Panc1 (cell line): Measurements from ENCODE around the gene UGT1A6. TPM values are rescaled to one million over a fixed set of nuclear protein-coding genes. Genes with fewer than 3 reads are reported as not detected.
"Not testable (repeated sequence)": the region's sequence is repeated elsewhere in the genome, so short reads cannot be mapped to it uniquely, and the experiment has no call there.

Experiments
- ATAC-seq: fragments of 200-7000 bp; cut with Tn5 transposase; 2 replicates; pipeline ENCODE4 v1.9.1; 2020; ENCODE audit warnings: mild to moderate bottlenecking, moderate library complexity
- Bru-seq: library from RNA; stranded (reverse); fragments of 400-500 nt; gene quantifications from one replicate; lab custom pipeline; 2021; lab: Mats Ljungman, UMichigan
- BruChase-seq, 2 experiments: library from RNA; stranded (reverse); fragments of 400-500 nt; gene quantifications; one replicate each; lab custom pipeline; 2021; lab: Mats Ljungman, UMichigan
- BruUV-seq: library from RNA; stranded (reverse); fragments of 400-500 nt; replicated peaks from 2 replicates; lab custom pipeline; 2021; lab: Mats Ljungman, UMichigan
- CTCF ChIA-PET: fragments of 300-600 bp; sonication (Branson Sonifier 250); formaldehyde crosslinking; loops from one replicate; lab custom pipeline; 2022; ENCODE audit warnings: antibody characterized with exemption; lab: Charles Lee
- POLR2A ChIA-PET: fragments of 300-600 bp; sonication (Branson Sonifier 250); formaldehyde crosslinking; loops from one replicate; lab custom pipeline; 2022; ENCODE audit warnings: antibody characterized with exemption; lab: Charles Lee
- DNase-seq: peaks from one replicate; pipeline ENCODE4 v3.0.0-alpha.2; 2010; ENCODE audit warnings: low read depth, low spot score
- H3K27ac ChIP-seq: 2 replicates; pipeline ENCODE4 v1.5.1; 2011; ENCODE audit warnings: mild to moderate bottlenecking, low read length, inconsistent platforms
- H3K27me3 ChIP-seq: fragments of 200-500 bp; sonication (Bioruptor generic); 2 replicates; pipeline ENCODE4 v1.6.0; 2014; ENCODE audit warnings: low read length, inconsistent platforms; ENCODE audit not compliant: control insufficient read depth, insufficient read depth
- H3K36me3 ChIP-seq: fragments of 200-500 bp; sonication (Bioruptor generic); 2 replicates; pipeline ENCODE4 v1.5.1; 2014; ENCODE audit warnings: inconsistent platforms, mild to moderate bottlenecking, low read length, moderate library complexity; ENCODE audit not compliant: control insufficient read depth, insufficient read depth
- H3K4me1 ChIP-seq: 2 replicates; pipeline ENCODE4 v1.5.1; 2011; ENCODE audit warnings: inconsistent platforms, mild to moderate bottlenecking, low read length, moderate library complexity; ENCODE audit not compliant: control insufficient read depth, insufficient read depth
- H3K4me3 ChIP-seq, 2 experiments: 2 replicates each; pipeline ENCODE4 v1.5.1; 2011 to 2012; ENCODE audit warnings: low read depth in 2 of 2, low read length in 2 of 2, mild to moderate bottlenecking in 2 of 2, inconsistent platforms in 1 of 2, moderate library complexity in 1 of 2
- H3K9me3 ChIP-seq: fragments of 200-500 bp; sonication (Bioruptor generic); 2 replicates; pipeline ENCODE4 v1.5.1; 2014; ENCODE audit warnings: low read depth, mild to moderate bottlenecking, inconsistent platforms, low read length, moderate library complexity; ENCODE audit not compliant: control insufficient read depth, insufficient read depth
- CTCF ChIP-seq: fragments of 450-650 bp; IDR thresholded peaks from 2 replicates; pipeline ENCODE4 v1.5.1; 2017; ENCODE audit warnings: mild to moderate bottlenecking
- POLR2AphosphoS5 ChIP-seq: IDR thresholded peaks from 2 replicates; pipeline ENCODE4 v1.6.1; 2012; ENCODE audit warnings: mild to moderate bottlenecking, low read depth, low read length, moderate library complexity
- REST ChIP-seq, 2 experiments: IDR thresholded peaks; 2 replicates each; pipeline ENCODE4 v1.6.1; 2011 to 2012; ENCODE audit warnings: low read depth in 2 of 2, control low read depth in 1 of 2, low read length in 1 of 2, mild to moderate bottlenecking in 1 of 2, moderate library complexity in 1 of 2; ENCODE audit not compliant: insufficient read depth in 1 of 2
- SIN3A ChIP-seq: IDR thresholded peaks from 2 replicates; pipeline ENCODE4 v1.6.1; 2012; ENCODE audit warnings: low read depth, mild to moderate bottlenecking, low read length, moderate library complexity, borderline replicate concordance; ENCODE audit not compliant: insufficient read depth
- TCF7L2 ChIP-seq: IDR thresholded peaks from 2 replicates; pipeline ENCODE4 v1.6.1; 2011; ENCODE audit warnings: mild to moderate bottlenecking, low read depth, low read length, inconsistent platforms
- in situ Hi-C: cut with HindIII; loops from 2 replicates; pipeline ENCODE4 v1.10.0; 2016; ENCODE audit warnings: low sequenced_read_pairs, low pct_unique_long_range_greater_than_20kb
- intact Hi-C: fragments of 100-400 bp; cut with micrococcal nuclease; formaldehyde crosslinking; loops from one replicate; pipeline ENCODE4 v1.10.0; 2022; ENCODE audit not compliant: unreplicated experiment
- long read RNA-seq: library from polyadenylated mRNA; unstranded; transcript quantifications from one replicate; pipeline ENCODE4 v2.0.0, GENCODE V29; 2021; ENCODE audit not compliant: unreplicated experiment
- polyA plus RNA-seq: library from polyadenylated mRNA; unstranded; fragments of >200 nt; gene quantifications from one replicate; pipeline ENCODE4 v1.2.1, GENCODE V29; 2012; ENCODE audit warnings: missing spikeins; ENCODE audit not compliant: insufficient read length
- total RNA-seq: library from RNA; stranded (reverse); gene quantifications from one replicate; pipeline ENCODE4 v1.2.1, GENCODE V29; 2021; ENCODE audit not compliant: unreplicated experiment

UGT1A6 gene
- total RNA-seq (not detected), Bru-seq, nascent RNA (not detected), BruChase-seq, experiment 1, labeled RNA remaining after a 2-hour chase (not detected), BruChase-seq, experiment 2, labeled RNA remaining after a 6-hour chase (not detected)
- polyA plus RNA-seq = not detected
- long read RNA-seq = 0 reads

DNA sequence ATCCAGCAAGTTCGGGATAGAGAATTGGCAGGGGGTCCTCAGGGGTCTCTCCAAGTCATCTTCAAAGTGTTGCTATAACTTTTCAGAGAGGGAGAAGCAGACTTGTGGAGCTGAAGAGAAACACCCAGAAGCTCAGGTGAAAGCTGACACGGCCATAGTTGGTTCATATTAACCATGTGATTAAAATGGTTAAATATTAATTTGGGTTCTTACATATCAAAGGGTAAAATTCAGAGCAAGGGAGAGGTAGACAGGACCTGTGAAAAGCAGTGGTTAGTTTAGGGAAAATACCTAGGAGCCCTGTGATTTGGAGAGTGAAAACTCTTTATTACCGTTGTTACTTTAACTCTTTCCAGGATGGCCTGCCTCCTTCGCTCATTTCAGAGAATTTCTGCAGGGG is at the start of gene UGT1A6:
Gene UGT1A6, plus strand, starts transcription at position 243 of the 400 bp plus-strand sequence. Its CDS starts 115 bp downstream, at position 358.
- BruUV-seq = no TSS peak
- in situ Hi-C loops = no loop called here
- no peaks in the 10 kb centered on the region for H3K27me3 ChIP-seq
- H3K27ac ChIP-seq = no peak within 1 kb of the TSS
- no peaks in the 10 kb centered on the region for H3K9me3 ChIP-seq
- peaks cover 8% of the 10 kb centered on the region for H3K4me1 ChIP-seq
- H3K4me3 ChIP-seq = no peak within 1 kb of the TSS
- ATAC-seq = no peak
- DNase-seq = no peak
- no peaks in the 10 kb centered on the region for H3K36me3 ChIP-seq
- TF ChIP-seq POLR2AphosphoS5 (no peak), REST (IDR thresholded peaks at IDR 0.05; ENCODE audit: insufficient read depth in 1 of 2, low read depth in 2 of 2, low read length in 1 of 2) (no peak), TCF7L2 (no peak), CTCF (no peak), SIN3A (no peak)
- CTCF ChIA-PET = interaction anchor here (0.5 kb wide), 1 partner anchor 140 kb away, joined by 3 read pairs; no protein-coding TSS in a partner anchor
- POLR2A ChIA-PET = no interaction called here
- intact Hi-C loops = no loop called here

DNA sequence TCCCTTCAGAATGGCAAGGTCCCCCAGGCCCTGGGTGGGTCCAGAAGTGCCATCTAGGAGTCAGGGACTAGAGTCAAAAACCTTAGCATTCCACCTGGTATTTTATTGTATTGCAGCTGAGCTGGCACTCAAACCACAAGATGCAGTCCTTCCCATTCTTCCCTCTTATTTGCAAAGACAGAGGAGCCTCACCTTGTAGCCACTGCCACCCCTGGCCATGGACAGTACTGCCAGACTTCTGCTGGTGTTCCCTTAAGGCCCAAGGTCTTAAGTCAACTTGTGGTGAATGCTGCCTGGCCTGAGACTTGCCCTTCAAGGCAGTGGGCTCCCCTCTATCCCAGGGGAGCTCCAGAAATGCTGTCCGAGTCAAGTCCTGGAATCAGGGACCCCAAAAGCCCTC is 49.6 kb upstream of the UGT1A6 start:
- Histone ChIP-seq H3K27me3 (no peaks in the 10 kb centered on the region), H3K4me1 (no peaks in the 10 kb centered on the region), H3K4me3 (no peak overlapping the region), H3K36me3 (no peaks in the 10 kb centered on the region), H3K9me3 (no peaks in the 10 kb centered on the region), H3K27ac (no peak overlapping the region)
- intact Hi-C loops (no loop called here), in situ Hi-C loops (no loop called here)
- CTCF ChIA-PET = no interaction called here
- TF ChIP-seq TCF7L2 (no peak), CTCF (peak; percentile 27; the same call in 1 of the 2 replicates)
- BruUV-seq = no TSS peak
- POLR2A ChIA-PET = no interaction called here
- ATAC-seq (no peak), DNase-seq (no peak)

DNA sequence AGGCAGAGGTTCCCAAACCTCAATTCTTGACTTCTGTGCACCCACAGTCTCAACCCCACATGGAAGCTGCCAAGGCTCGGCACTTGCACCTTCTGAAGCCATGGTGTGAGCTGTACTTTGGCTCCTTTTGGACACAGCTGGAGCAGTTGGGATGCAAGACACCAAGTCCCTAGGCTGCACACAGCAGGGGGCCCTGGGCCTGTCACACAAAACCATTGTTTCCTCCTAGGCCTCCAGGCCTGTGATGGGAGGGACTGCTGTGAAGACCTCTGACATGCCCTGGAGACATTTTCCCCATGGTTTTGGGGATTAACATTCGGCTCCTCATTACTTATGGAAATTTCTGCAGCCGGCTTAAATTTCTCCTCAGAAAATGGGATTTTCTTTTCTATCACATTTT is 46.7 kb upstream of the UGT1A6 start:
- H3K27me3 ChIP-seq, H3K9me3 ChIP-seq, H3K4me3 ChIP-seq, H3K27ac ChIP-seq, POLR2A ChIA-PET, DNase-seq, H3K36me3 ChIP-seq, intact Hi-C loops, CTCF ChIA-PET, BruUV-seq, in situ Hi-C loops, H3K4me1 ChIP-seq, ATAC-seq: not testable (repeated sequence)
